K562 (cell line): ENCODE measurements around the gene C1orf74. TPM values are rescaled to one million over a fixed set of nuclear protein-coding genes. Genes with fewer than 3 reads are reported as not detected.

Source experiments
- ATAC-seq: fragments of 200-7000 bp; cut with Tn5 transposase; 3 replicates; pipeline ENCODE4 v1.9.1; 2020; ENCODE audit warnings: moderate library complexity
- BruUV-seq: library from RNA; stranded (reverse); fragments of 400-500 nt; replicated peaks from 2 replicates; lab custom pipeline; 2021; lab: Mats Ljungman, UMichigan
- CTCF ChIA-PET: fragments of 300-600 bp; formaldehyde crosslinking; extraction: SDS; loops from one replicate; lab custom pipeline; 2021; ENCODE audit warnings: low intra/inter-chr PET ratio; lab: Yijun Ruan, JAX
- POLR2A ChIA-PET: fragments of 300-600, 350-650 bp; sonication (Branson Sonifier 250); formaldehyde crosslinking; extraction: SDS; loops from one replicate; lab custom pipeline; 2021; ENCODE audit warnings: antibody characterized with exemption, inconsistent platforms; lab: Yijun Ruan, JAX
- DNase-seq, 4 experiments: peaks; one replicate each; pipeline versions ENCODE4 v3.0.0 to v3.0.0-alpha.2; 2011 to 2018; ENCODE audit warnings: low spot score in 3 of 4, mixed read lengths in 3 of 4; ENCODE audit errors: extremely low read depth in 1 of 4
- FAIRE-seq: peaks from 2 replicates; lab custom pipeline; 2011; peaks lifted over from hg19 to GRCh38; lab: Jason Lieb, UNC
- H2AFZ ChIP-seq: 2 replicates; pipeline ENCODE4 v1.6.0; 2011; ENCODE audit warnings: low read depth, low read length, control low read depth, inconsistent platforms
- H3K27ac ChIP-seq: fragments of 200-600 bp; 3 replicates; pipeline ENCODE4 v1.8.0; 2011; ENCODE audit warnings: low read depth, mild to moderate bottlenecking, control low read depth, inconsistent platforms, low read length, moderate library complexity, mixed read lengths; ENCODE audit errors: extremely low read depth
- H3K27me3 ChIP-seq, 2 experiments: fragments of 300-600 bp in 1 of 2; 2 replicates in 1 of 2; 3 replicates in 1 of 2; pipeline versions ENCODE4 v1.6.0 to v1.8.0; 2011; ENCODE audit warnings: inconsistent platforms in 2 of 2, low read length in 2 of 2, mild to moderate bottlenecking in 1 of 2, mixed read lengths in 1 of 2, moderate library complexity in 1 of 2; ENCODE audit not compliant: control insufficient read depth in 2 of 2, insufficient read depth in 2 of 2
- H3K36me3 ChIP-seq: fragments of 300-600 bp; 3 replicates; pipeline ENCODE4 v1.8.0; 2011; ENCODE audit warnings: mild to moderate bottlenecking, low read length, inconsistent platforms; ENCODE audit not compliant: control insufficient read depth, insufficient read depth
- H3K4me1 ChIP-seq, 2 experiments: fragments of 200-600 bp in 1 of 2; replicated peaks in 1 of 2; 2 replicates in 1 of 2; 3 replicates in 1 of 2; pipeline versions ENCODE4 v1.5.1 to v1.8.0; 2011; ENCODE audit warnings: inconsistent platforms in 2 of 2, low read length in 2 of 2, mild to moderate bottlenecking in 1 of 2, mixed read lengths in 1 of 2, moderate library complexity in 1 of 2; ENCODE audit not compliant: control insufficient read depth in 2 of 2, insufficient read depth in 2 of 2
- H3K4me2 ChIP-seq: 2 replicates; pipeline ENCODE4 v1.6.1; 2011; ENCODE audit warnings: low read length, control low read depth, inconsistent platforms, mixed read lengths; ENCODE audit not compliant: insufficient read depth
- H3K4me3 ChIP-seq: fragments of 200-600 bp; sonication (generic), shearing (Covaris generic); 2 replicates; pipeline ENCODE4 v1.5.1; 2016; ENCODE audit warnings: control low read depth, inconsistent platforms
- H3K79me2 ChIP-seq: fragments of 200-600 bp; 3 replicates; pipeline ENCODE4 v1.8.0; 2011; ENCODE audit warnings: low read length, inconsistent platforms; ENCODE audit not compliant: control insufficient read depth, insufficient read depth
- H3K9ac ChIP-seq, 2 experiments: 2 replicates each; pipeline versions ENCODE4 v1.6.0 to v1.6.1; 2011; ENCODE audit warnings: low read depth in 2 of 2, low read length in 2 of 2, control low read depth in 1 of 2, inconsistent platforms in 1 of 2, mild to moderate bottlenecking in 1 of 2, mixed read lengths in 1 of 2; ENCODE audit not compliant: insufficient read depth in 1 of 2
- H3K9me1 ChIP-seq: one replicate; pipeline ENCODE4 v1.6.0; 2011; ENCODE audit warnings: inconsistent platforms, mild to moderate bottlenecking, low read length, moderate library complexity; ENCODE audit not compliant: control insufficient read depth, insufficient read depth
- H3K9me3 ChIP-seq: replicated peaks from 2 replicates; pipeline ENCODE4 v1.5.1; 2011; ENCODE audit warnings: low read depth, low read length, inconsistent platforms; ENCODE audit not compliant: control insufficient read depth, insufficient read depth
- H4K20me1 ChIP-seq: replicated peaks from 2 replicates; pipeline ENCODE4 v1.6.1; 2011; ENCODE audit warnings: low read length, inconsistent platforms, mixed read lengths; ENCODE audit not compliant: control insufficient read depth, insufficient read depth
- AFF1 ChIP-seq, 2 experiments: fragments of 450-650 bp; IDR thresholded peaks; 2 replicates each; pipeline ENCODE4 v1.6.1; 2018; ENCODE audit warnings: mild to moderate bottlenecking in 2 of 2, low read depth in 1 of 2; ENCODE audit not compliant: partially characterized antibody in 2 of 2
- ETS2 ChIP-seq: IDR thresholded peaks from 2 replicates; pipeline ENCODE4 v1.6.1; 2016; ENCODE audit warnings: borderline replicate concordance, missing genetic modification characterization, mild to moderate bottlenecking, moderate library complexity, missing compliant biosample characterization; ENCODE audit not compliant: poor library complexity, severe bottlenecking
- FOXK1 ChIP-seq: sonication (generic); formaldehyde crosslinking; IDR thresholded peaks from 2 replicates; pipeline ENCODE4 v1.8.0; 2022; ENCODE audit warnings: missing genetic modification reagents, mild to moderate bottlenecking, borderline replicate concordance
- GABPB2 ChIP-seq: fragments of 250-450 bp; sonication (Bioruptor Pico); conservative IDR thresholded peaks from 2 replicates; pipeline ENCODE4 v1.5.1; 2021; ENCODE audit warnings: mild to moderate bottlenecking
- KLF6 ChIP-seq: fragments of 250-450 bp; sonication (Bioruptor Pico); IDR thresholded peaks from 2 replicates; pipeline ENCODE4 v1.4.0; 2020; ENCODE audit warnings: mild to moderate bottlenecking, moderate library complexity, borderline replicate concordance
- NCOR1 ChIP-seq: fragments of 450-650 bp; IDR thresholded peaks from 2 replicates; pipeline ENCODE4 v1.6.1; 2016; ENCODE audit warnings: mild to moderate bottlenecking, moderate library complexity
- PHTF2 ChIP-seq: fragments of 250-450 bp; sonication (Bioruptor Pico); IDR thresholded peaks from 2 replicates; pipeline ENCODE4 v1.5.0; 2021; ENCODE audit warnings: mild to moderate bottlenecking
- TFAM ChIP-seq: fragments of 250-450 bp; sonication (Bioruptor Pico); conservative IDR thresholded peaks from 2 replicates; pipeline ENCODE4 v1.5.0; 2021; ENCODE audit warnings: mild to moderate bottlenecking, moderate library complexity
- WGBS: fragments of 100-300 bp; shearing (Covaris generic); methylation state at CpG from one replicate; pipeline ENCODE4 v1.1.6; 2016; ENCODE audit warnings: low coverage, mixed read lengths; ENCODE audit not compliant: insufficient coverage; ENCODE audit errors: missing lambda C conversion rate; 5-methylcytosine and 5-hydroxymethylcytosine counted together
- in situ Hi-C: fragments of 300-500 bp; cut with MboI; formaldehyde crosslinking; loops from 4 replicates; pipeline ENCODE4 v1.15.0; 2018; ENCODE audit warnings: inconsistent platforms, mixed read lengths
- intact Hi-C: fragments of 100-400 bp; cut with micrococcal nuclease; formaldehyde crosslinking; loops from 2 replicates; pipeline ENCODE4 v1.14.2; 2022
- polyA plus RNA-seq, 8 experiments: library from polyadenylated mRNA; depleted of rRNA in 4 of 8; stranded (reverse) in 5 of 8; unstranded in 3 of 8; fragments of >200 nt; fragmentation: Nextera tagmentation in 2 of 8; fragmentation: Illumina TruSeq in 1 of 8; extraction: Ambion mirVana in 2 of 8; extraction: Trizol in 1 of 8; gene quantifications; 2 replicates each; pipeline versions ENCODE4 v1.2.1 to v1.2.3, GENCODE V29; 2011 to 2014; ENCODE audit warnings: inconsistent platforms in 1 of 8, missing spikeins in 1 of 8
- total RNA-seq, 7 experiments: library from RNA; depleted of rRNA in 6 of 7; stranded (reverse); fragments of >200 nt in 6 of 7; fragmentation: Illumina TruSeq in 2 of 7; extraction: Trizol in 2 of 7; gene quantifications; 2 replicates each; pipeline versions ENCODE4 v1.2.1 to v1.2.3, GENCODE V29; 2011 to 2021; ENCODE audit warnings: low replicate concordance in 1 of 7

Gene C1orf74
- total and polyA plus RNA-seq, 9 of the 15 experiments (the other 6 are each of a cell fraction or from before 2014, with no cell fraction given), result 4.0 to 7.6 (median 5.7) TPM

GRCh38 chr1:209809611-209810010, 25.3 kb upstream of the C1orf74 start:
- peaks cover 21 to 23% of the 10 kb centered on the region in 2 experiments for H3K4me1 ChIP-seq
- H3K4me2 ChIP-seq, result no peak overlapping the region
- H2AFZ ChIP-seq, result no peak overlapping the region
- H3K4me3 ChIP-seq, result no peak overlapping the region
- no peaks in the 10 kb centered on the region for H4K20me1 ChIP-seq
- H3K36me3 ChIP-seq, result no peaks in the 10 kb centered on the region
- intact Hi-C loops (no loop called here), in situ Hi-C loops (no loop called here)
- BruUV-seq, result no TSS peak
- WGBS, result 38% methylated on average over 4 of the region's 4 CpGs
- ATAC-seq, result no peak
- ChIA-PET CTCF (no interaction called here), POLR2A (interaction anchor here (0.6 to 2.1 kb wide), 5 partner anchors 9 to 241 kb away, joined by 3 to 8 read pairs (median 3); partner anchors contain the start of gene C1orf74)
- H3K9me1 ChIP-seq, result peaks cover 3% of the 10 kb centered on the region
- H3K27me3 ChIP-seq, result peaks cover 2 to 5% of the 10 kb centered on the region in 2 experiments; a peak in 1 of 5 replicates
- H3K27ac ChIP-seq, result no peak overlapping the region
- H3K79me2 ChIP-seq, result no peaks in the 10 kb centered on the region
- no peak overlapping the region for H3K9ac ChIP-seq
- TF ChIP-seq KLF6 (CRISPR knock-in tag) (no peak), NCOR1 (no peak), FOXK1 (CRISPR knock-in tag) (no peak), PHTF2 (CRISPR knock-in tag) (no peak), ETS2 (no peak), AFF1 (IDR thresholded peaks at IDR 0.05; ENCODE audit: low read depth in 1 of 2, partially characterized antibody in 2 of 2) (no peak), TFAM (CRISPR knock-in tag) (no peak), GABPB2 (CRISPR knock-in tag) (no peak)
- H3K9me3 ChIP-seq, result no peaks in the 10 kb centered on the region
- no peak for DNase-seq
- no peak for FAIRE-seq
